ENCODE results near the gene DRICH1.
"Not testable (repeated sequence)": the region's sequence is repeated elsewhere in the genome, so short reads cannot be mapped to it uniquely, and the experiment has no call there.

The DRICH1 gene, protein sequence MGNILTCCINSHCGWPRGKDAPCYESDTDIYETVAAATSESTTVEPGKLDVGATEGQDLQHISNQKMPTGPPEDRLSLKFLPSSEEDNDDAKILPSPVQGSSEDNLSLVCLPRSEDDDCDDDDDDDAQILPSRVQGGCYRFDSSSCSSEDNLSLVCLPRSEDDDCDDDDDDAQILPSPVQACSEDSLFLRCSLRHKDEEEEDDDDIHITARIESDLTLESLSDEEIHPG

DNA sequence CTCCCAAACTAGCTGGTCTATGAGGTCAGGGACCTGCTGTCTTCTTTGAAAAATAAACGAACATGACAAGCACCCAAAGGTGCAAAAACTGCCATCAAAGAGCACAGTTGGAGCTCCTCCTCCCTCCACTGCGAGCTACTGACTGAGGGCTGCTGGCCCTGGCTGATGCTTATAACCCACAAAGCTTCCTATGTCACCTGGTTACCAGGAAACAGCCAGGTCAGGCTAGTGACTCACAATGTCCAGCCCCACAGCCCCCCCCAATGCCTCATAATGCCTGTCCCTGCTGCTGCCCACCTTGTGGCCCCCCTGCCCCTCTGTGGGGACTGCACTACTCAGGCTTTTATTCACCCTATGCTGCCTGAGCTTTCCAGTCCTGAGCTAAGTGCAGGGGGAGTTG, at the start of gene DRICH1:
DRICH1 (minus strand) TSS at position 144 of the 400 bp plus-strand sequence. CDS start 298 bp downstream, outside the sequence.
- no peak for DNase-seq (ENCODE audit: low read depth)

DNA sequence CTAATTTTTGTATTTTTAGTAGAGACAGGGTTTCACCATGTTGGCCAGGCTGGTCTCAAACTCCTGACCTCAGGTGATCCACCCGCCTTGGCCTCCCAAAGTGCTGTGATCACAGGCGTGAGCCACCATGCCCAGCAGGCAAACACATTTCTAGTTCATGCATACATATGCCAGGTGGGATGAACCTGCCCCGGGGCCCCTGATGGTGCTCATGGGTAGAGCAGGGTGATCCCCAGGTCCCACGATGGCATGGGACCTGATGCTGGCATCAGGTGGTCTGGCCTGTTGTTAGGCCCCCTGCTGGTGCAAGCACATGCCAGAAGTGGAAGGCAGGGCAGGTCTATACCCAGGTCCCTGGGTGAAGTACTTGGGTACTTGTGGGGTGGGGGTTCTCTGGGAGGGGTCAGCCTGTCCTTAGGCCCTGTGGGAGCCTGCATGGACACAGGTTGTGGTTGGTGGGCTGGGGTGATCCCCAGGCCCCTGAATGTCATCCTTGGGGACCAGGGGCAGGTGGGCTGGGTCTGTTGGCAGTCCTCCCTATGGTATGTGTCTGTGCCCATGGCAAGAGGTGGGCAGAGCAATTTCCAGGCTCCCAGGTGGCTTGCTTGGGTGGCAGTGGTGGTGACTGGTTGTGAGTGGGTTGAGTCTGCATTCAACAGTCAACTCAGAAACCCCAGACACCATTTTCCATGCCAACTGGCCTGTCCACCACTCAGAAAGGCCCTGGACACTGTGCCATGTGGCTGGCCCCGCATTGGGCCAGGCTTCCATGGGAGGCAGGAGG, 49.1 kb upstream of the DRICH1 start:
- no peak for DNase-seq (ENCODE audit: low read depth)

- DNase-seq (ENCODE audit: low read depth): no peak
Measured at GRCh38 chr22:23678133-23678532, 46.0 kb upstream of the DRICH1 start.

DNA sequence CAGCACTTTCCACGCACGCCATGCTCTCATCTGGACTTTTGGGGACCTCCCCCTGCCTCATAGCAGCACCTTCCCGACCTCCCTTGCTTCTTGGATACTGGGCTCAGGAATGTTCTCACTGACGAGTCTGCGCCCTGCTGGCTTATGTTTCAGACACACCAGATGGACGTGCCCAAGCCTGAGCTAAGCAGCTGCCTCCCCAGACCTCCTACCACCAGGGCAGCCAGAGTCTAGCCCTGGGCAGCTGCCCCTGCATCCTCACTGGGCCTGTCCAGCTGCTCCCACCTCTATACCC, 45.5 kb upstream of the DRICH1 start:
- no peak for DNase-seq (ENCODE audit: low read depth)

GRCh38 chr22:23676841-23677700, 45.0 kb upstream of the DRICH1 start:
- not testable (repeated sequence) for DNase-seq (ENCODE audit: low read depth)

DNA sequence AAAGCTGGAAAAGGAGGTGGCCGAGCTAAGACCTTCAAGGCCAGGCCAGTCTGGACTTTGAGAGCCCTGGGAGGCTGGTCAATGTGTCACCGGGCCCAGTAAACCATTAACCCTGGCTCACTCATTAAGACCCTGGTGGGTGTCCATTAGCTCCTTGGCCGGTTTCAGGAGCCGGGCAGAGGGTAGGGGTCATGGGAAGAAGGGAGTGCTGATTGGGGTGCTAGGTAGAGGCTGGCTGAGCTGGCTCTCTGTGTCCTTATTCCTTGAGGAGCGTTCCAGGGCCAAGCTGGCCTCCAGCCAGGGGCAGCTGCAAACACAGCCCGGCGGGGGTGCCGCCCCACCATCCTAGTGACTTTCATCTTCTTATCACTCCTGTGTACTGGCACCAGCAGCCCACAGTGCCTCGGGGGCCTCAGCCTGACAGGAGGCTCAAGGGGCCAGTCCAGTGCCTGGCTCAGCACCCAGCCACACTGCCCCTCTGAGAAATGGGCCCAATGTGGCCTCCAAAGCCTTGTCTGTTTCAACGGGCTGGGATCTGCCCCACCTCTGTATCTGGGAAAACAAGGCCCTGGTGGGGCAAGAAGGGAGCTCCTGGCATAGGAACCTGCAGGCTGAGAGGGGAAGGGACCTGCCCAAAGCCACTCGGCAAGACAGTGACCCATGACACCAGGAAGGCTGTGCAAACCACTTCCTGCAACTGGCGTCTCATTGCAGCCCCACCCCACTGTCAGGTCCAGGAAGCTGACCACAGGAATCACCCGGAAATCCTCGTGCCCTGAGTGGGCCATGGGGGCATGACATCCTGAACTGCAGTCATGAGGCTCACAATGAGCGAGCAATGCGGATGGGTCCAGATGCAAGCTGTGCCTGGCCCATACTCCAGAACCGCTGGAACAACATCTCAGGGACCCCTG, 43.6 kb upstream of the DRICH1 start:
- no peak for DNase-seq (ENCODE audit: low read depth)

- not testable (repeated sequence) for DNase-seq (ENCODE audit: low read depth)
Measured at GRCh38 chr22:23674886-23675501, 42.9 kb upstream of the DRICH1 start.

DNA sequence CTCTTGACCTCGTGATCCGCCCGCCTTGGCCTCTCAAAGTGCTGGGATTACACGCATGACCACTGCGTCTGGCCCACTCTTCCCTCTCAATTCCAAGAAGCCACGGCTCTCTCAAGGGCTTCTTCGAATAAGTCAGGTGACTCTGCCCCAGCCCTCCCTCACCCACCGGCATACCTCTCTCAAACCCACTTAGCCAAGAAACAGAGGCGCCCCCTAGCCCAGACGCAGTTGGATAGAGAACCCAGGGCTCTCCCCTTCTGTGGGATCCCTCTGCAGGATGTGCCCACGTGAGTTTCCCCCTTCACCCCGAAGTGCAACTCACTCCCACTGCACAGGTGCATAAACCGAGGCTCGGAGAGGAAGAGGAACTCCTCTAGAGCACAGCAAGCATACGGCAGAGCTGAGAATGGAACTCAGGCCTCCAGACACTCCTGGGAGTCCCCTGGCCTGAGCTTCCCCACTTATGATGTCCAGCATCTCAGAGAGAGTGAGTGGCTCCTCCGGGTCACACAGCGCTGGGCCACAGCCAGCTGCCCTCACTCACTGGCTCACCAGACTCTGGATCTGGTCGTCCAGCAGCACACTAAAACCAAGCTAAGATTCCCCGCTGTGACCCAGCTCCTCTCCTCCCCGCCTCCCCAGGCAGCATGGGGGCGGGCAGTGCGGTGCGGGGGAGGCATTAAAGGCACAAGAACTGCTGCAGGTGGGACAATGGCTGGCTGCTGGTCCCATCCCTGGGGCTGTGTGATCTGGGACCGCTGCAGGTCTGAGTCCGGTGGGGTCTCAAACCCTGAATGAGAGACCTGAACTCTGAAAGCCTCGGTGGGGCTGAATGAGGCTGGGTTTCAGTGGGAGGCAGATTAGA, 41.9 kb upstream of the DRICH1 start:
- no peak for DNase-seq (ENCODE audit: low read depth)

DNA sequence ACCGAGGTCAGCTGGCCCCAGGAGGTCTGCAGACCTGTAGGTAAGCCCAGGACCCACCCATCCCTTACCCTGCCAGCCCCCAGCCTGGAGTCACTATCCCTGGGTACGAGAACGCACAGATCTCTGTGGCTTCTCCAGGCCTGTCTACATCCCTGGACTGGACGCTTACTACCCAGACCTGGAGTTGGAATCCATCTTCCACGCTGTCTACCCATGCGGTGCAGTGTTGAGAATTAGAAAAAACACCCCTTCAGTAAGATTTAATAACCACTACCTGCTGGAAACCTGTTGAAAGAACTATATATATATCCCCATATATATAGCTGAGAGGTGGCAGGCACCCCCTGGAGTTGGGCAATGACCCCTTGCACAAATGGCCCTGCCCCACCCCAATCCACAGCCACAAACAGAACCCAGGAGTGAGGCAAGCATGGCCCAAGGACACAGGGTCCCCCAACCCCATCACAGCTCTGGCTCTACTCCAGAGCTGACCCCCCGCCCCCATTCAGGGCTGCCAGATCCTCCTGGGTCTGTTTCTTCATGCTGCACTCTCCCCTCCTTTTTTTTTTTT, 41.0 kb upstream of the DRICH1 start:
- no peak for DNase-seq (ENCODE audit: low read depth)

DNA sequence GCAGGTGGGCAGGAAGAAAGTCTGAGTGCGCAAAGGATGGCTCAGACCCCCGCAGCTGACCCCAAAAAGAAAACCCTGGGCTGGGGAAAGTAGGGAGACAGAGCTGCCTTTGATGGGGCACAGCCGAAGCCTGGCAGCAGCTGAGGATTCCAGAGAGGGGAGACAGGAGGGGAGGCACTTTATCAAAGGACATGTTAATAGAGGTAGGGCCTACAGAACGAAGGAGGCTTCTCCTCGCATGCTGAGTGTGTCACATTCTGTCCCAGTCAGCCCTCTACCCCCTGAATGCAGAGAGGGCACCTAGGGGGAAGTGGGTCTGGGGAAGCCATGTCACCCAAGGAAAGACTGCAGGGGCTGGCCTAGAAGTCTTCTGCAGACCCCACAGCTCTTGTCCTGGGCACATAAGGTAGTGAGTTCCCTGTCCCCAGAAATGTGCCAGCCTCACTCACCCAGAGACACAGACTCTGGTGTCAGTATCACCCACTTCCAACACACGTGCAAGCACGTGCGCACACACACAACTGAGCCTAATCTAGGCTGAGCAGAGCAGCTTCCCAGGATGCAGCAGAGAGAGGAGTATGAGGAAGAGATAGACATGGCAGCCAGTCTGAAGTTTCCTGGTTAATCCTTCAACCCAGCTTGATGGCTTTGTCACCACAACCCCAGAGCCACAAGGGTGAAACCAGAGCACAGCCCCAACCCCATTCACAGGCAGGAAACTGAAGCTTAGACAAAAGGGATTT, 40.4 kb upstream of the DRICH1 start:
- DNase-seq (ENCODE audit: low read depth): not testable (repeated sequence)

GRCh38 chr22:23671387-23671786, 39.3 kb upstream of the DRICH1 start:
- DNase-seq (ENCODE audit: low read depth): not testable (repeated sequence)

GRCh38 chr22:23670378-23671295, 38.5 kb upstream of the DRICH1 start:
- no peak for DNase-seq (ENCODE audit: low read depth)

GRCh38 chr22:23660381-23660780, 28.3 kb upstream of the DRICH1 start:
- not testable (repeated sequence) for DNase-seq (ENCODE audit: low read depth)

DNA sequence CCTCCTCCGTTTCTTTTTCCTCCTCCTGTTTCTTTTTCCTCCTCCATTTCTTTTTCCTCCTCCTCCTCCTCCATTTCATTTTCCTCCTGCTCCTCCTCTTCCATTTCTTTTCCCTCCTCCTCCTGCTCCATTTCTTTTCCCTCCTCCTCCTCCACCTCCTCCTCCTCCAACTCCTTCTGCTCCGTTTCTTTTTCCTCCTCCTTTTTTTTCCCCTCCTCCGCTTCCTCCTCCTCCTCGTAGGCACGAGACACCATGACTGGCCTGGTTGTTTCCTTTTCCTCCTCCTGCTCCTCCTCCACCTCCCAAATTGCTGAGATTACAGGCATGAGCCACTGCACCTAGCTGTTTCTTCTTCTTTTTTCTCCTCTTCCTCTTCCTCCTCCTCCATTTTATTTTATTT, 25.6 kb upstream of the DRICH1 start:
- DNase-seq (ENCODE audit: low read depth): no peak

DNA sequence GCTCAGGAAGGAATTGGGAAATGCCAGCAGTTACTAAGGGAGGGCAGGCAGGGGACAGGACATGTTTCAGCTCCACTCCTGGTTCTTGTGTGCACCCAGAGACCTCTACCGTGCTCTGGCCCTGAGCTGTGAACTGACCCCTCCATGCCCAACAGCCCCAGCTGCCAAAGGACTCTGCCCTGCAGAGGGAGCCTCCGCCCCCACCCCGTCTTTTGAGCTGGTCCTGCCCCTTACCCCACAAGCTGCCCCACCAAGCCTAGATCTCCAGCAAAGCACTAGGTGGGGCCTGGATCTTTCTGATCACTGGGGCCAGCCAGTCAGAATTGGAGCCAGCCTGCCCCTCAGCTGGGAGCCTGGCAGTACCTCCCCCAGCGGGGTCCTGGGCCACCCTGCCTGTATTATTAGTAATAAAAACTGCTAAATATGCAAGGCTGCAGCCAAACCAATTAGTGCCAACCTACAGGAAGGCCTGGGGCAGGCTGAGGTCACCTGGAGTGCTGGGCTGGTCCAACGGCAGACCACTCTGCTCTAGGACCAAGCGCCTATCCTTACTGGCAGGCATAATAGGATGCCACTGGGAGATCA, 23.9 kb upstream of the DRICH1 start:
- DNase-seq (ENCODE audit: low read depth): no peak

- no peak for DNase-seq (ENCODE audit: low read depth)
Measured at GRCh38 chr22:23652711-23653110, 20.6 kb upstream of the DRICH1 start.

- no peak for DNase-seq (ENCODE audit: low read depth)
Measured at GRCh38 chr22:23652286-23652685, 20.2 kb upstream of the DRICH1 start.

GRCh38 chr22:23651676-23652075, 19.6 kb upstream of the DRICH1 start:
- DNase-seq (ENCODE audit: low read depth): no peak
